OCI-LY1 (cell line): ENCODE results near the gene CNGA1.

Experiments
- H2AFZ ChIP-seq: fragments of 200-600 bp; sonication (generic), shearing (Covaris generic); 2 replicates; pipeline ENCODE4 v1.6.0; 2014; ENCODE audit warnings: antibody characterized with exemption, mild to moderate bottlenecking, low read length
- H3F3A ChIP-seq: fragments of 200-600 bp; sonication (generic), shearing (Covaris generic); 2 replicates; pipeline ENCODE4 v1.6.0; 2014; ENCODE audit warnings: mild to moderate bottlenecking, antibody characterized with exemption, low read length, moderate library complexity; ENCODE audit not compliant: insufficient read depth
- H3K27ac ChIP-seq: fragments of 200-600 bp; sonication (generic); 2 replicates; pipeline ENCODE4 v1.5.1; 2014; ENCODE audit warnings: low read length, mixed run types, mild to moderate bottlenecking, low read depth; ENCODE audit not compliant: poor library complexity, severe bottlenecking
- H3K27me3 ChIP-seq: fragments of 200-600 bp; sonication (generic); 2 replicates; pipeline ENCODE4 v1.6.0; 2014; ENCODE audit warnings: antibody characterized with exemption, mild to moderate bottlenecking, low read length, moderate library complexity; ENCODE audit not compliant: insufficient read depth
- H3K36me3 ChIP-seq: fragments of 200-600 bp; sonication (generic); 2 replicates; pipeline ENCODE4 v1.6.1; 2014; ENCODE audit warnings: mild to moderate bottlenecking, antibody characterized with exemption, low read length, moderate library complexity, mixed read lengths; ENCODE audit not compliant: insufficient read depth
- H3K4me1 ChIP-seq: fragments of 200-600 bp; sonication (generic); 2 replicates; pipeline ENCODE4 v1.5.1; 2014; ENCODE audit warnings: mild to moderate bottlenecking, low read length, moderate library complexity; ENCODE audit not compliant: insufficient read depth, severe bottlenecking
- H3K4me2 ChIP-seq: fragments of 200-600 bp; sonication (generic), shearing (Covaris generic); 2 replicates; pipeline ENCODE4 v1.6.1; 2014; ENCODE audit warnings: low read length
- H3K4me3 ChIP-seq: fragments of 200-600 bp; sonication (generic); 2 replicates; pipeline ENCODE4 v1.5.1; 2014; ENCODE audit warnings: low read length, low read depth, mild to moderate bottlenecking, mixed read lengths; ENCODE audit not compliant: poor library complexity, severe bottlenecking
- H3K79me2 ChIP-seq: fragments of 200-600 bp; shearing (Covaris generic); 2 replicates; pipeline ENCODE4 v1.6.1; 2016; ENCODE audit warnings: mixed run types, low read length, mixed read lengths; ENCODE audit not compliant: insufficient read depth
- H3K9ac ChIP-seq: fragments of 200-600 bp; sonication (generic), shearing (Covaris generic); 2 replicates; pipeline ENCODE4 v1.6.1; 2014; ENCODE audit warnings: mild to moderate bottlenecking, low read length, mixed read lengths
- H3K9me2 ChIP-seq: fragments of 200-600 bp; sonication (generic), shearing (Covaris generic); 2 replicates; pipeline ENCODE4 v1.6.1; 2014; ENCODE audit warnings: low read depth, mild to moderate bottlenecking, low read length, mixed read lengths
- H3K9me3 ChIP-seq: fragments of 200-600 bp; shearing (Covaris generic); 2 replicates; pipeline ENCODE4 v1.6.1; 2014; ENCODE audit warnings: low read length, mixed read lengths
- H4K20me1 ChIP-seq: fragments of 200-600 bp; sonication (generic), shearing (Covaris generic); 2 replicates; pipeline ENCODE4 v1.6.0; 2016; ENCODE audit warnings: mild to moderate bottlenecking, low read length; ENCODE audit not compliant: insufficient read depth
- CTCF ChIP-seq: fragments of 200-600 bp; sonication (generic), shearing (Covaris generic); IDR thresholded peaks from 2 replicates; pipeline ENCODE4 v1.5.1; 2017; ENCODE audit warnings: mild to moderate bottlenecking, antibody characterized with exemption, low read length, moderate library complexity, mixed read lengths
- EZH2 ChIP-seq: fragments of 200-600 bp; sonication (generic), shearing (Covaris generic); IDR thresholded peaks from 2 replicates; pipeline ENCODE4 v1.8.0; 2017; ENCODE audit warnings: borderline replicate concordance, mixed run types, mild to moderate bottlenecking, antibody characterized with exemption, low read length, moderate library complexity, mixed read lengths

CNGA1 gene

GRCh38 chr4:48058617-48059530, 42.4 kb upstream of the CNGA1 start:
- Histone ChIP-seq H3F3A (no peaks in the 10 kb centered on the region), H3K27ac (no peak overlapping the region)

DNA sequence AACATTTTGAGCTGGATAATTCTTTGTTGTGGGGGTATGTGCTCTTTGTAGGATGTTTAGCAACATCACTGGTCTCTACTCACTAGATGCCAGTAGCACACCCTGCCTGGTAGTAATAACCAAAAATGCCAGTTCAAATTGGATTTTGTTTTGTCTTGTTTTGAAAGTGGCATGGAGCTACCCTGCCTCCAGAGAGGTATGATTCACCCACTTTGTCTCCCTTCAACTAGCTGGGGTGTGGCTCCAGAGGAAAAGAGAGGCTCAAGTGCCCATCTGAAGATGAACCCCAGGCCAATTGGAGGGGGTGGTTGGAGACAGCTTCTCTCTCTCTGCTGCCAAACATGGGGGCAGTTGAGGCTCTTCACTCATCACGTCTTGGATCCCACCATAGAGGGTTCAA, 34.6 kb upstream of the CNGA1 start:
- no peaks in the 10 kb centered on the region for H4K20me1 ChIP-seq
- TF ChIP-seq EZH2, result no peak
- no peak for TF ChIP-seq CTCF
- no peaks in the 10 kb centered on the region for H3K79me2 ChIP-seq
- H3K27me3 ChIP-seq, result no peaks in the 10 kb centered on the region
- peaks cover 37% of the 10 kb centered on the region for H3K4me1 ChIP-seq
- H3F3A ChIP-seq, result no peaks in the 10 kb centered on the region
- no peak overlapping the region for H3K4me3 ChIP-seq
- no peaks in the 10 kb centered on the region for H3K9me3 ChIP-seq
- no peak overlapping the region for H3K9ac ChIP-seq
- H3K9me2 ChIP-seq, result no peaks in the 10 kb centered on the region
- no peak overlapping the region for H2AFZ ChIP-seq
- no peaks in the 10 kb centered on the region for H3K36me3 ChIP-seq
- H3K27ac ChIP-seq, result no peak overlapping the region
- no peak overlapping the region for H3K4me2 ChIP-seq

More at GRCh38 chr4:48058617-48059530, 42.4 kb upstream of the CNGA1 start:
- Histone ChIP-seq H2AFZ (no peak overlapping the region), H3K4me1 (no peaks in the 10 kb centered on the region), H3K4me3 (no peak overlapping the region), H3K36me3 (no peaks in the 10 kb centered on the region), H3K9ac (no peak overlapping the region), H3K4me2 (no peak overlapping the region), H3K27me3 (no peaks in the 10 kb centered on the region), H3K9me2 (no peaks in the 10 kb centered on the region), H3K79me2 (no peaks in the 10 kb centered on the region), H3K9me3 (no peaks in the 10 kb centered on the region), H4K20me1 (no peaks in the 10 kb centered on the region)
- TF ChIP-seq EZH2 (no peak), CTCF (no peak)

DNA sequence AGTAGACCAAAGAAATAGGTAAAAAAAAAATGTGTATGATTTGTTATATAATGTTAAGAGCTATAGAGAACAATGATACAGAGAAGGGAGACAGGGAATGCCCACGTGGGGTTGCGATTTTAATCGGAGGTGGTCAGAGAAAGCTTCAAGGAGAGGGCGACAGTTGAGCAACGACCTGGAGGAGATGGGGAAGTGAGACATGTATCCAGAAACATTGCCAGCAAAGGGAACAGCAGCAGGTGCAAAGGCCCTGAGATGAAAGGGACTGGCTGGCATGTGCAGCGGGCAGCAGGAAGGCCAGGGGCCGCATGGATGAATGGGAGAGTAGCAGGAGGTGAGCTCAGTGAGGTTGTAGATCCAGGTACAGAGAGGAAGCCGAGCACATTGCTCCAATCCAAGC, 33.0 kb upstream of the CNGA1 start:
- no peaks in the 10 kb centered on the region for H3K36me3 ChIP-seq
- H3K9ac ChIP-seq, result no peak overlapping the region
- H3K27me3 ChIP-seq, result no peaks in the 10 kb centered on the region
- no peaks in the 10 kb centered on the region for H3K79me2 ChIP-seq
- no peak overlapping the region for H2AFZ ChIP-seq
- H3F3A ChIP-seq, result no peaks in the 10 kb centered on the region
- no peak overlapping the region for H3K27ac ChIP-seq
- TF ChIP-seq CTCF (no peak), EZH2 (no peak)
- H3K9me2 ChIP-seq, result no peaks in the 10 kb centered on the region
- no peaks in the 10 kb centered on the region for H4K20me1 ChIP-seq
- no peaks in the 10 kb centered on the region for H3K9me3 ChIP-seq
- H3K4me3 ChIP-seq, result no peak overlapping the region
- H3K4me1 ChIP-seq, result peaks cover 51% of the 10 kb centered on the region
- no peak overlapping the region for H3K4me2 ChIP-seq
